DOHH2 (cell line): ENCODE results near the gene DCDC2.

Experiments
- CTCF ChIP-seq: fragments of 200-600 bp; sonication (generic); IDR thresholded peaks from one replicate; pipeline ENCODE4 v1.5.1; 2014; ENCODE audit warnings: antibody characterized with exemption, mild to moderate bottlenecking, low read depth, low read length; ENCODE audit not compliant: poor library complexity, severe bottlenecking
- EZH2phosphoT487 ChIP-seq: fragments of 200-600 bp; sonication (generic); IDR thresholded peaks from 2 replicates; pipeline ENCODE4 v1.6.1; 2017; ENCODE audit warnings: borderline replicate concordance, mild to moderate bottlenecking, antibody characterized with exemption, low read length, moderate library complexity, mixed read lengths

GRCh38 chr6:24149296-24149695 is 208.6 kb downstream of the DCDC2 start:
- no peak for TF ChIP-seq CTCF
- no peak for TF ChIP-seq EZH2phosphoT487
